Prostate gland (tissue), 2 donors: Measurements from ENCODE around the gene SFXN2.

ENCODE experiments used
- CTCF ChIP-seq, 4 experiments: fragments of 200-600 bp in 2 of 4; fragments of 450-650 bp in 2 of 4; sonication (generic) in 2 of 4; IDR thresholded peaks; 1 replicate in 3 of 4; 2 replicates in 1 of 4; pipeline ENCODE4 v1.5.1; 2016 to 2019; ENCODE audit warnings: antibody characterized with exemption in 4 of 4, mild to moderate bottlenecking in 2 of 4, moderate library complexity in 2 of 4
- POLR2A ChIP-seq: fragments of 450-650 bp; IDR thresholded peaks from one replicate; pipeline ENCODE4 v1.6.1; 2016; ENCODE audit warnings: antibody characterized with exemption, mild to moderate bottlenecking

GRCh38 chr10:102665904-102666509 lies 48.4 kb upstream of the SFXN2 start:
- TF ChIP-seq CTCF (IDR thresholded peaks at IDR 0.05) = no peak
- no peak for TF ChIP-seq POLR2A
